22Rv1 (cell line): ENCODE results near the gene ZFR2.

Source experiments
- CTCF ChIP-seq: fragments of 450-650 bp; IDR thresholded peaks from 2 replicates; pipeline ENCODE4 v1.5.1; 2017; ENCODE audit warnings: mild to moderate bottlenecking
- ZFX ChIP-seq: fragments of 450-650 bp; IDR thresholded peaks from 2 replicates; pipeline ENCODE4 v1.6.1; 2017; ENCODE audit warnings: antibody characterized with exemption, borderline replicate concordance

- no peak for TF ChIP-seq CTCF
- no peak for TF ChIP-seq ZFX
Measured at GRCh38 chr19:3882041-3882384, 13.2 kb upstream of the ZFR2 start.
